GM18498 (cell line): ENCODE data around the gene SYT1.

Source experiments
- ATAC-seq: cut with Tn5 transposase; IDR thresholded peaks from one replicate; pipeline ENCODE4 v1.9.1; 2021; ENCODE audit warnings: mild to moderate bottlenecking, moderate library complexity; ENCODE audit not compliant: unreplicated experiment

Gene SYT1

DNA sequence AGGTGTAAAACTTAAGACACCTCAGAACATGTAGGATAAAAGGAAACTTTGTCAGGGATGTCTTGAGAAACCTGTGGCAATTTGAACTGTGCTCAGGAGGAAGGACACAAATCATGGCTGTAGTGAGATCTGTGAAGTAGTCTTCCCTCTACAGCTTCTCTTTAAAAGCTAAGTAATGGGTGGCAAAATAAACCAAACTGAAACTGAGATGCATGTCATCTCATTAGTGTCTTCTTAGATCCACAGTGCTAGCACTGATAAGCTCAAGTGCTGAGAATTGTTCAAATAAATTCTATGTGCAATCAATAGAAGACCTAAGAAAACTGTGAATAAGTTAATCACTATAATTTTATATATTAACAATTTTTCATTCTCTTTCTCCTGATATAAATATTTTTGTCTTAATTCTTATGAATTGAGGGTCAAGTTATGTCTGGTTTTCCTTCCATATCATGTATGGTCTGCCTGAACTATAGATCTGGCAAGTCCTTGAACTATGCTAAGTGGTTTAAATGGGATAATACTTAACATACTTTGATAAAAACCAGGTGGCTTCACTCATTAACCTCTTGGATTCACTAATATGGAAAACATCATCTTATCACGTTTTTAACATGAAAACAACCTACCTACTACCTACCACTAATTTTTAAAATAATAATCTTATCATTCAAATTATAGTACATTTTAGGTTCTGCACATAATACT, 27.2 kb downstream of the SYT1 start:
- ATAC-seq, result no peak

DNA sequence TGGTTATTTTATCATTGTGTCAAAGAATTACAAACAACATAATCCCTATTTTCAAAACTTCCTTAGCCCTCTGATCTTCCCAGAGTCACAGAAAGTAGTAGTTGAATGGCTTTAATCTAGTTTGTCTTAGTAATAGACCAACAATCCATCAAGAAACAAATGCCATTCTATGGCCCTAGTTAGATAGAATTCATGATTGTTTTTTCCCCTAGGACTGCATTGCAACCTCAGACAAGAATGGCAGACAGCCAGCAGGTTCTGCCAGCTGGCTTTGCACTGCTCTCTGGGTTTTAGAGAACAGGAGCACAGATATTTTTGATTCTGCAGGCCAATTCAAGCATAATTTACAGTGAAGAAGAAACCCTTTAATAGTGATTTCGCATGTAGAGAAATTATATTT, 33.8 kb downstream of the SYT1 start:
- ATAC-seq, result no peak

DNA sequence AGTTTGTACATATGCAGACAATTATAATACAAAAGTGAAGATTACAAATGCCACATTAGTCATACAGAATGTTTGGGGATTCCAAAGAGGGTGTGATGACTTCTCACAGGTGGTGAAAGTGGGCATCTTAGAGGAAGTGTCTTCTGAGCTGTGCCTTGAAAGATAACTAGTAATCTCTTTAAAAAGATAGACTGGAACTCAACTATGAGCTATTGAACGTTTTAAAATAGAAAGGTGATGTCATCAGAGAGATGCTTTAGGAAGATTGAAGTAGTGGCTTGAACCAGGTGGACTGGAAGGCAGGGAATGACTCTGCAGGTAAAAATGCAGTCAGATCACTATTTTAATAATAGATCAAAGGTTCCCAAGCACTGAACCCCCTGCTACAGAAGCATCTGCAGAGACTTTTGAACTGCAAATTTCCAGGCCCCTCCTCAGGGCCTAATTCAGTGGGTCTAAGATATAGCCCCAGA, 50.3 kb downstream of the SYT1 start:
- no peak for ATAC-seq

DNA sequence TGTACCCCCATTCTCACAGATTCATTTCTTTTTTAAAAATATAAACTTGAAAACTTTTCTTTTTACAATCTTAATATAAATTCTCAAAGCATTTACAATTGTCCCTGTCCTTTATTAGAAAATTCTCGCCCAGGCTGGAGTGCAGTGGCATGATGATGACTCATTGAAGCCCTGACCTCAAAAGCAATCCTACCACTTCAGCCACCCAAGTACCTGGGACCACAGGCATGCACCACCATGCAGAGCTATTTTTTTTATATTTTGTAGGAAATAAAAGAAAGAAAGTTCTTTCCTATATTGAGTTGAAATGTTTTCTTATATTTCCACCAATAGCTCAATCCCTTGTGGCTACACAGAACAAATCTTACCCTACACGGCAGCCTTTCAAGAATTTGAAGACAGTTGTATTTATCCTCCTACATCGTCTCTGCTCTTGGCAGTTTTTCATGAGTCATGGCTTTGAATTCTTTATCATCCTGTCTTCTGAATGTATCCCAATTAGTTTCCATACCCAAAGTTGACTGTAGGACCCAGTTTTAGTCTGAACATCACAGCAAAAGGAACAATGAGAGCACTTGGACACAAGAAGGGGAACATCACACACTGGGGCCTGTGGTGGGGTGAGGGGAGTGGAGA, 52.4 kb downstream of the SYT1 start:
- ATAC-seq, result no peak

DNA sequence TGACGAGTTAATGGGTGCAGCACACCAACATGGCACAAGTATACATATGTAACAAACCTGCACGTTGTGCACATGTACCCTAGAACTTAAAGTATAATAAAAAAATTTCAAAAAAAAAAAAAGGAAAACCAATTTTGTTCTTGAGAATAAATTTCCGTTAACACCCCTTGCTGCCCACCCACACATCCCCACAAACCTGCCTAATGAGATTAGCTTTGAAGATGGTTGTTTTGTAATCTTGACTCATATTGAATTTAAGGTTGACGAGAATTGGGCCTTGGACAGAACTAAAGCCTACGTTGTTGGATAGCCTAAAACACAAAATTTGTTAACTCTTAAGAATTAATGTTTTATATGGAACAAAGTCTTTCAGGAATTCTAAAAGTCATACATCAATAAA, 52.9 kb downstream of the SYT1 start:
- no peak for ATAC-seq

DNA sequence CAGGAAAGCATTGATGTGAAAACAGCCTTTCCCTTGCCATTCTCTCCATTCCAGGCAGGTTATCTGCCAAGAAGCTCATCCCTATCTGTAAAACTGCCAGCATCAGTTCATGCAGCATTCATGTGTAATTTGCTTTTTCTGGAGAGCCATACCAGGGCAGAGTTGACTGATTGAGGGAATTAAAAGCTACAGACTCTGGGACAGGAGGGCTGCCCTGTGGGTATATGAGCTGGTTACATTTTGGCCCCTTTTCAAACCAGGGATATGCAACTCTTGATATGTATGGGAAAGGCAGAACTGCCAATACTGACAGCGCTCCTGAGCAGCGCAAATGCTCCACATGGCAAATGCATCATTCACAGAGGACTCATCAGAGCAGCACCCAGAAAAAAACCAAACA, 53.7 kb downstream of the SYT1 start:
- ATAC-seq, result no peak

DNA sequence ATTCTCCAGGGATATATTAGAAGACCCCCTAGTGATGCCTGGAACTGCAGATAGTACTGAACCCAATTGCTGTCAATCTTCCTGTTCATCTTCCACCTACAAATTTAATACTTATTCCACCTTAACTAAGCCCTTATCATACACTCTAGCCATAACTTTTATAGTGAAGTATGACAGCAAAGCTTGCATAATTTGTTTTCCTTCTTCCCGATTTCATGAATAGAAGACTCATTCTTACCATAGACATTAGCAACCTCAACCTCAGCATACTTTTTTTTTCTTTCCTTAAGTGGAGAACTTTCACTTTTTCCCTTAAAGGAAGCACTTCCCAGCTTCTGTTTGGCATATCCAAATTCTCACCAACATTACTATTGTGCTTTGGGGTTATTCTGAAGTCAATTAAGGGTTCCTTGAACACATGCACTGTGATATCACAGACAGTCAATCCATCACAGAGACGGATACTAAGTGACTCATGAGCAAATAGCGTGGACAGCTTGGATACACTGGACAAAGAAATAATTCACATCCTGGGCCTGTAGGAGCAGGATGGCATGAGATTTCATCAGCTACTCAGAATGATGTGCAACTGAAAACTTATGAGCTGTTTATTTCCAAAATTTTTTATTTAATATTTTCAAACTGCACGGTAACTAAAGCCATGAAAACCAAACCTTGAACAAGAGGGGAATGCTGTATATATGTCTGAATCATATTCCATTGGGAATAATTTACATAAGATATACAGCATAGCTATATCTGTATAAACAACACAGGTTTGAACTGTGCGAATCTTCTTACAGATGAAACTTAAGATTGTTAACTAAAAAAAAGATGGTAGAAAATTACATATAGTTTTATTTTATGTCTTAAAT, 63.9 kb downstream of the SYT1 start:
- no peak for ATAC-seq

DNA sequence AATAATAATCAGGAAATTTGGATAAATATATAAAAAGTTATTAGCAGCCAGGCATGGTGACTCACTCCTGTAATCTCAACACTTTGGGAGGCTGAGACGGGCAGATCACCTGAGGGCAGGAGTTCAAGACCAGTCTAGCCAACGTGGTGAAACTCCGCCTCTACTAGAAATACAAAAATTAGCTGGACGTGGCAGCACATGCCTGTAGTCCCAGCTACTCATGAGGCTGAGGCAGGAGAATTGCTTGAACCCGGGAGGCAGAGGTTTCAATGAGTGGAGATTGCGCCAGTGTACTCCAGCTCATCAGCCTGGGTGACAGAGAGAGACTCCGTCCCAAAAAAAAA, 64.5 kb downstream of the SYT1 start:
- ATAC-seq, result no peak

DNA sequence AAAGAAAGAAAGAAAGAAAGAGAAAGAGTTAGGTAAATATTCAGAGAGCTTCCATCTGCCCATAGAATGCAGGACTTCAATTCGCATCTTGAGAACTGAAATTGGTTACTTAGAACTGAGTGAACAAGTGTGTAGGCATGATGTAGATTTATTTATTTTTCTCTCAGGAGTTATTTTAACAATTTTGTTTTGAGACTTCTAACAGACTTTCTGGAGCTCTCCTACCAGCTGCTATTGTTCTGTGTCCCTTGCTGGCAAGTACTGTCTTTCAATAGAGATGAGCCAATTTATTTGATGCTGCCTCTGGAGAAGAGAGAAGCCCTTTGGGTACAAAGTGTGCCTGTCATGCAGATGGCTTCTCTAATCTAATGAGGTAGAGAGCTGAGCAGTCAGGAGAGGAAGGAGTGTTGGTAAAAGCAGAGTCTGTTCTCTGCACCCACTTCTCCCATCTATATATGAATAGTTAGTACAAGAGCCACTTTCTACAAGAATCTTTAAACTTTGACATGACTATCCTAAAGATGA, 67.0 kb downstream of the SYT1 start:
- no peak for ATAC-seq

DNA sequence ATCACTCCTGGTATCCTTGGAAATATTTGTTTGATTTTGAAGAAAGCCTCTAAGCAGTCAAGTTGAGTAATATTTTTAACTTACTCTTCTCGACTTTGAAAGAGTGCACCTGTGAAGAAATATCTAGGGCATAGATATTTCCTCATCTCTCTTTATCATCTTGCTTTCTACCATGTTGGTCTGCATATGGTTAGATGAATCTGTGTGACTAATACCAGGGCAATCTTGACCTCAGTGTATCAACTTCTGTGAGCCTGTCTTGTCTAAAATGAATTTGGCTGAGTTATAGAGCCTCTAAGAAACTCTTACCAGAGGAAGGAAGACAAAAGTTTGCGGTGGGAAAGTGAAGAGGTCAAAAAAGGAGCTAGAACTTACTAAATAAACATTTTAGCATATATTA, 68.4 kb downstream of the SYT1 start:
- ATAC-seq, result no peak

DNA sequence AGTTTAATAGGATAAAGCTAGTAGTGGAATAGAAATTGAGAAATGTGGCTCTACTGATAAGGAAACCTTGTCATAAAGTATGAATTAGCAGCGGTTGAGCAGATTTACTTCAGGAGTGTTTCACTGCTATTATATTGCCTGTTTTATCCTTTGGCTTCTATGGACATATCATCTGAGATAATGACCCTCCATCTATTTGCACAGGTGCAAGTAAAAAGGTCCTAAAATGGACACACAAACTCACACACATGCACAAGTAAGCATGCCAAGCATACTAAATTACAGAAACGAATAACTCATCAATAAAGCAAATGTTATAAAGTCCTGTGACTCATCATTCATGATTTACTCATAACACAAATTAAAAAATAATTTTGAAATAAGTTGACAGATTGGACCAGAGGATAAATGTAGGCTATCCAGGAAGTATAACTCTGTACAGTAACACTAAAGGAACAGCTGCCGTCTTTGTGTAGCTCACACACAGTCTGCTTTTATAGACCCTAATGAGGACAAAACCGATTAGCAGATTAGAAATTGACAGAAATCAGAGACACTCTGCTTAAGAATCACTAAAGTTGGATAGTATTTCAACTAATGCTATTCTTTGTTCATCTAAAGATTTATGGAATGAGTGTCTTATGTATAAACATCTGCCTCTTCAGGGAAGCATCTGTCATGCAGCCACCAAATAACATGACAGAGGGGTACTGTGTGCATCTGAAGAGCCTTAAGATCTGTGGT, 73.9 kb downstream of the SYT1 start:
- no peak for ATAC-seq

DNA sequence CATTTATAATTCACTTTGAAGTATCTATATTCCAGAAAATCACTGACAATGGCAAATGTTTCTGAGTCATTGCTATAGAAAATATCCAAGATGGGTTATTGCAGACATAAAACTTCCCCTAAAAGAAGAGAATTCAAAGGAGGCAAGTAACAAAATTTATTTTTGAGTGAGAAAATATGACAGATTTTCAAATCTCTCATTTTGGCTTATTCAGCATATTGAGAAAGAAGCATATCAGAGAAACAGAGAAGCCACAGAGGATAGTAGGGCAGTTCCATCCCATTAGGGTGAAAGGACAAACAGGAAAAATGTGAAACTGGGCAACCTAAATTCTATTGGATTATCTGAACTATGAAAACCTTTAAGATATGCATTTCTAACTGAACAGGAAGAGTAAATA, 85.0 kb downstream of the SYT1 start:
- no peak for ATAC-seq

DNA sequence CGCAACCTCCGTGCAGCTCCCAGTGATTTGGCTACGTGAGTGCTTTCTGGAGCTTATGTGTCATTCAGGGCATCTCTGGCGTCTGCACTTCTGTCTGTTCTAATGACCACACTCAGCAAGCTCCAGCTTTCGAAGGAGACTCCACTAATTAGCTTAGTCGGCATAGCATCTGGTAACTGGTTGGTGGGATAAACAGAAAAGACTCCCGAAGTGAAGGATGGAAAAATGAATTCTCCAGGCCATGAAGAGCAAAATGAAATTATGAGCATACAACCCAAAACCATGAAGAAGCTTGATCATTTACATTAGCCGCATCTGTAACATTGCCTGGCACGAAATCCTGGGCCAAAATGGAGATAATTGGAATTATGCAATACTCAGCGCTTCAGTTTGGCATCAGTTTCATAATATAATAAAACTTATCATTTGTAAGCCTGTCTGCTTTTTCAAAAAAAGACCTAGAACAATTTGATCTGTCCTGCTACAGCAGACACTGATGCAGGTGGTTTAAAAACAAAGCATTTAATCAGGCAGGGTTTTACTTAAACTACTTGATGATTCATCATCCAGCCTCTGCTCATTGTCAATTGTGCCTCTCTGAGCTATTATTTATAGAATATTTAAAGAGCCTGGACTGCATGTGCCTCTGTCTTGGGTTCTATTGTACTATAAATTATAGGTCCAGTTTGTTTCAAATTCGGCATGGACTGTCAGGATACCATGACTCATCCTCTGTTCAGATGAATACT, 87.4 kb downstream of the SYT1 start:
- no peak for ATAC-seq

DNA sequence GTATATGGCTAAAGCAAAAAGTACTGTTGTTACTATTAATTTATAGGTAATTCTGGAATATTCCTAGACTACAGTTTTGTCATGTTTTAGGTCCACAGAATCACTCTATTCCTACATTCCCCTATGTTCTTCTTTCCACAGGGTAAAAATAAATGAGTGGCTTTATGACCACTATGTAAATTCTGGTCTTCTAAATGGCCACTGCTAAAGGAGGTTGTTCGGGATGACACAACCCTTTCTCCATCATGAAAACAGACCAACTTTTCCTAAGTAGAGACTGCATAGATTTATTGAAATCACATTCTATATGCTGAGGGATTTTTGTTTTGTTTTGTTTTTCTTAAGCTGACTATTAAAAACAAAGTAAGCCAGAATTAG, 88.0 kb downstream of the SYT1 start:
- no peak for ATAC-seq

DNA sequence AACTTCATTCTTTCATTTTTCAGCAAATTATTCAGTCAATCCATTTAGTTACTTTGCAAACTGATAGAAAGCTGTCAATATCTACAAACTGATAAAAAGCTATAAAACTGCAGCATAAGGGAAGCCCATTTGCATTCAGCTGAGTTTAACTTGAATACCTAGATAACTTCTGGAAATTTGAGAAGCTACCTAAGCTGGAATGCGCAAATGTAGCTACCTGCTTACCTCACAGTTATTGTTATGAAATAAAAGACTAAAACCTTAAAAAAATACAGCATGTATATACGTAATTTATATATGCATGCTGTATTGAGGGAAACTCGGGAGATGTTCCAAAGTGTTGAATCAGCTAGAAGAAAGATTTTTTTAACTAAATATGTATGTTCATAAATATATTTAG, 94.4 kb downstream of the SYT1 start:
- ATAC-seq, result no peak

DNA sequence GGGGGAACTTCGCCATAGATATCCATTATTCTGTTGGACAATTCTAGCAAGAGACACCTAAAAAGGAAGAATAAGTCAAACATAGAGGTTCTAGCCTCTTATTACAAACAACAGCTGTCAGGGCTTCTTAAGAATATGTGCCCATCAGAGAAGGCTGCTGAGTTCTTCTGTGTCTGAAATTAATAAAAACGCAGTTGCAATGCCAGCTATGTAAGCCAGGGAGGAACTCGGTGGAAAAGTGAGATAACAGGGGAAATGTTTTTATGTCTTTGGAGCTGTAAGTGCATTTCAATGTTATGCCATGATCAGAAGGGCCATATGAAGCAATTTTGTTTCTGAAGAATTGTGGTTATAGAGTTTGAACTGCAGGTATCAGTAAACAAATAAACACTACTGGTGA, 95.0 kb downstream of the SYT1 start:
- no peak for ATAC-seq

DNA sequence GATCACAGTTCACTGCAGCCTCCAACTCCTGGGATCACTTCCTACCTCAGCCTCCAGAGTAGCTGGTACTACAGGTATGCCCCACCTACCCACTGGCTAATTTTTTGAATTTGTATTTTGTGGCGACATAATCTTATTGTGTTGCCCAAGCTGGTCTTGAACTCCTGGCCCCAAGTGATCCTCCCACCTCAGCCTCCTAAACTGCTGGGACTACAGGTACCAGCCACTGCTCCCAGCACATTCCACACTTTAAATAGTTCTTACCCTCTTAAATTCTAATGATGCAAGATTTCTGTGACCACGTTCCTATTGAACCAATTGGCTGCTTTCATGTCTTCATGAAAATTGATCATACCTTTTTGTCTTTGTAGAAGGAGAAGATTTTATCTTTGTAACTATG, 96.6 kb downstream of the SYT1 start:
- ATAC-seq, result no peak

DNA sequence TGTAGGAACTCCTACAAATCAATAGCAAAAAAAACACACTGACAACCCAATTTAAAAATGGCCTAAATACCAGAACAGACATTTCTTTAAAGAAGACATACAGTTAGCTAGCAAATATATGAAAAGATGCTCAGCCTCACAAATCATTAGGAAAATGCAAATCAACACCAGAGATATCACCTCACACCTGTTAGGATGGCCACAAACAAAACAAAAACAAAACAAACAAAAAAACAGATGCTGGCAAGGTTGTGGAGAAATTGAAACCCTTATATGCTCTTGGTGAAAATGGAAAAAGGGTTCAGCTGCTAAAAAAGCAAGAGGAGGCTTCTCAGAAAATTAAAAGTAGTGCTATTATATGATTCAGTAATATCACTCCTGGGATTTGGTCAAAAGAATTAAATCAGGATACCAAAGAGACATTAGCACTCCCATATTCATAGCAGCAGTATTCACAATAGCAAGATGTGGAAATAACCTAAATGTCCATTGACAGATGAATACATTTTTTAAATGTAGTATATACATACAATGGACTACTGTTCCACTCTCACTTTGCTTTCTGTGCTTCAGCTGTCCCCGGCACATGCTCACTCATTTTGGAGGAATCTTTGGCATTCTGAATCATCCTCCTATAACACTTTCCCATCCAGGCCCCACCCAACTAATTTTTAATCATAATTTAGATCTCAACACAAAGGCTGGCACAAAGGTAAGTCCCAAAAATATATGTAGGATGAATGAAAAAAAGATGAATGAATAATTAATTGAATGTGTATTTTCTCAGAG, 99.1 kb downstream of the SYT1 start:
- no peak for ATAC-seq

DNA sequence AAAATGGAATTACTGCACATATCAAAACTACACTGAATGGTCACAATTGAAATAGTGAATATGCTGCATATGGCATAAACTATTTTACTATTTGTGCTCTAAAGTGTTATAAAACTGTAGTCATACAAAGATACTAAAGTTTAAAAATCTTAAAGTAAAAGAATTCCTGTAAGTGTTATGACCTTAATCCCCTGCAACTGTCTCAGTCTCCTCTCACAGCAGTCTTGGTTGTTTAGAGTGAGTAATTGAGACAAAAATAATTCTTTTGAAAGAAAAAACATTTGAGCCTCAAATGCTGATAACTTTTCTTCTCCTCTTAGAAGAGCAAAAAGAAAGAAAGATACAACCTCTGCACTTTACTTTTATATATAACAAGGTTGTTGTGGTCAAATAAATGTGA, 99.9 kb downstream of the SYT1 start:
- ATAC-seq, result no peak

DNA sequence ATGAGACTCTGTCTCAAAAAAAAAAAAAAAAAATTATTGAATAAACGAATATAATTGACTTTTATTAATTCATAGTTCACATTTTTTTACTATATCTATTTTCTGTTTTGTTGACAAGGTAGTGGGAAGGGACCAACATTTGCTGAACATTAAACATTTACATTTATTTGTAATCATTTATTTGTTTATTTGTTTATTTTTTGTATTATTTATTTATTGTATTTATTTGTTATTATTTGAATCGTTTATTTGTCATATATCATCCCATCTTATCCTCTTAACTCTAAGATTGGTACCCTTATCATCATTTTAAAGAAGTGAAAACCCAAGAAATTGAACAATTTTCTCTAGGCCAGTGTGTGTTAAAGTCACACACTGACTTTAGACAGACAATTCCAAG, 101.5 kb downstream of the SYT1 start:
- no peak for ATAC-seq
